Spleen (tissue), 7 donors: Measurements from ENCODE around the gene TMEM131.

Experiments used
- POLR2AphosphoS5 ChIP-seq, 3 donors: sonication (generic); formaldehyde crosslinking; IDR thresholded peaks; one replicate each; pipeline ENCODE4 v1.5.1; 2017; ENCODE audit warnings: antibody characterized with exemption in 3 of 3
- TF ChIP-seq, protein P1 (sequence below), 11 experiments: fragments of 200-600 bp in 7 of 11; fragments of 450-650 bp in 4 of 11; sonication (generic) in 4 of 11; IDR thresholded peaks in 8 of 11; conservative IDR thresholded peaks in 3 of 11; 1 replicate in 7 of 11; 2 replicates in 4 of 11; pipeline versions ENCODE4 v1.4.0 to v1.8.0; 2016 to 2021; ENCODE audit warnings: antibody characterized with exemption in 11 of 11, inconsistent platforms in 4 of 11, mild to moderate bottlenecking in 1 of 11
- donor health status: DM: no; HTN: no; CAD: no; lungs with moderate emphysema.
- donor health status: DM: no; HTN: no; CAD: no.
- donor health status: DM: no; HTN: no; CAD: no.

DNA sequence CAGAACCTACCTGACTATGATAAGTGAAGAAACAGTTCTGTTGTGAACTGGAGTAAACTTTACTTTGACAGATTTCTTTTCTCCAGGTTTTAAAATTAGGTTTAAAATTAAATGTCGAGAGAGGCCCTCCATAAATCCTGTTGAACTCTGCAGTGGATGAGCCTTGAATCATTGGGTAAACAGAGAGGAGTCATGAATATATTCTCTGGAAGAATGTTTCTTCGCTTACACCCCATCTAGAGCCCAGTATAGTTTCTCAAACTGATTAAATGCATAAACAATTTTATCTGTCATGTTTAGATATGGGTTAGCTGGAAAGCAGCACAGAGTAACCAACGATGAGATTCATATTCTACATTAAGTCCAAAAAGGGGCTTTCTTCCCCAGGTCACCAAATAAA lies 198.4 kb downstream of the TMEM131 start:
- TF ChIP-seq, protein P1, sequence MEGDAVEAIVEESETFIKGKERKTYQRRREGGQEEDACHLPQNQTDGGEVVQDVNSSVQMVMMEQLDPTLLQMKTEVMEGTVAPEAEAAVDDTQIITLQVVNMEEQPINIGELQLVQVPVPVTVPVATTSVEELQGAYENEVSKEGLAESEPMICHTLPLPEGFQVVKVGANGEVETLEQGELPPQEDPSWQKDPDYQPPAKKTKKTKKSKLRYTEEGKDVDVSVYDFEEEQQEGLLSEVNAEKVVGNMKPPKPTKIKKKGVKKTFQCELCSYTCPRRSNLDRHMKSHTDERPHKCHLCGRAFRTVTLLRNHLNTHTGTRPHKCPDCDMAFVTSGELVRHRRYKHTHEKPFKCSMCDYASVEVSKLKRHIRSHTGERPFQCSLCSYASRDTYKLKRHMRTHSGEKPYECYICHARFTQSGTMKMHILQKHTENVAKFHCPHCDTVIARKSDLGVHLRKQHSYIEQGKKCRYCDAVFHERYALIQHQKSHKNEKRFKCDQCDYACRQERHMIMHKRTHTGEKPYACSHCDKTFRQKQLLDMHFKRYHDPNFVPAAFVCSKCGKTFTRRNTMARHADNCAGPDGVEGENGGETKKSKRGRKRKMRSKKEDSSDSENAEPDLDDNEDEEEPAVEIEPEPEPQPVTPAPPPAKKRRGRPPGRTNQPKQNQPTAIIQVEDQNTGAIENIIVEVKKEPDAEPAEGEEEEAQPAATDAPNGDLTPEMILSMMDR (IDR thresholded peaks at IDR 0.05 in 8 of 11, conservative IDR thresholded peaks at IDR 0.05 in 3 of 11): no peak
- TF ChIP-seq POLR2AphosphoS5 (IDR thresholded peaks at IDR 0.05): no peak
